ENCODE measurements around the gene PRPF31.
"Not testable (repeated sequence)": the region's sequence is repeated elsewhere in the genome, so short reads cannot be mapped to it uniquely, and the experiment has no call there.

The PRPF31 gene

GRCh38 chr19:54162241-54162805, 46.8 kb downstream of the PRPF31 start:
- DNase-seq (ENCODE audit: low read depth, low spot score): no peak

GRCh38 chr19:54162884-54163283, 47.3 kb downstream of the PRPF31 start:
- DNase-seq (ENCODE audit: low read depth, low spot score): no peak

- DNase-seq (ENCODE audit: low read depth, low spot score): no peak
These were observed 49.0 kb downstream of the PRPF31 start for GRCh38 chr19:54164369-54165068.

GRCh38 chr19:54165222-54165621, 49.7 kb downstream of the PRPF31 start:
- DNase-seq (ENCODE audit: low read depth, low spot score): no peak

- DNase-seq (ENCODE audit: low read depth, low spot score): no peak
These were observed 52.8 kb downstream of the PRPF31 start for GRCh38 chr19:54168174-54168917.

GRCh38 chr19:54169149-54169740, 53.7 kb downstream of the PRPF31 start:
- no peak for DNase-seq (ENCODE audit: low read depth, low spot score)

GRCh38 chr19:54171736-54172431, 56.3 kb downstream of the PRPF31 start:
- not testable (repeated sequence) for DNase-seq (ENCODE audit: low read depth, low spot score)

- DNase-seq (ENCODE audit: low read depth, low spot score): no peak
These were observed 57.2 kb downstream of the PRPF31 start, which contains the start of gene TMC4 for GRCh38 chr19:54172471-54173358. Gene TMC4 (minus strand): TSS chr19:54173160. CDS start chr19:54173117, 43 bp downstream.

GRCh38 chr19:54173359-54173699, 57.8 kb downstream of the PRPF31 start:
- no peak for DNase-seq (ENCODE audit: low read depth, low spot score)

- no peak for DNase-seq (ENCODE audit: low read depth, low spot score)
These were observed 58.6 kb downstream of the PRPF31 start for GRCh38 chr19:54173951-54174834.

GRCh38 chr19:54178581-54179261, 63.2 kb downstream of the PRPF31 start:
- DNase-seq (ENCODE audit: low read depth, low spot score): no peak

GRCh38 chr19:54179262-54179852, 63.8 kb downstream of the PRPF31 start:
- DNase-seq (ENCODE audit: low read depth, low spot score): no peak

GRCh38 chr19:54179921-54180461, 64.4 kb downstream of the PRPF31 start:
- peak; percentile 90 for DNase-seq (ENCODE audit: low read depth, low spot score)

- no peak for DNase-seq (ENCODE audit: low read depth, low spot score)
These were observed 65.1 kb downstream of the PRPF31 start for GRCh38 chr19:54180691-54181091.
